Measurements from ENCODE around the gene ZNF609. TPM values are rescaled to one million over a fixed set of nuclear protein-coding genes. Genes with fewer than 3 reads are reported as not detected.
"Not testable (repeated sequence)": the region's sequence is repeated elsewhere in the genome, so short reads cannot be mapped to it uniquely, and the experiment has no call there.

Gene ZNF609
- total RNA-seq, 2 experiments from 2014 or later: 34.1 TPM

DNA sequence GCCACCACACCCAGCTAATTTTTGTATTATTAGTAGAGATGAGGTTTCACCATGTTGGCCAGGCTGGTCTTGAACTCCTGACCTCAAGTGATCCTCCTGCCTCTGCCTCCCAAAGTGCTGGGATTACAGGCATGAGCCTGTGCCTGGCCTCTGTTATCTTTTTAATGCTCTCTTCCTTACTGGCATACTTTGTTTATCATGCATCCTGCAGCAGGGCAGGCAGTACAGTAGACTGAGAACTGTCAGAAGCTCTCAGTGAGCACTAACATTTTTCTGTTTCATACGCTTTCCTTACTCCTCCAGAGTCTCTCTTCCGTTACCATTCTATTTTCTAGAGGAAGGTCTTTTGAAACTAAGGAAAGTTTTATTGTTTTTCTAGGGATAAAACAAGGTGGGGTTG lies 35.6 kb downstream of the ZNF609 start:
- CTCF ChIA-PET, POLR2A ChIA-PET: not testable (repeated sequence)

DNA sequence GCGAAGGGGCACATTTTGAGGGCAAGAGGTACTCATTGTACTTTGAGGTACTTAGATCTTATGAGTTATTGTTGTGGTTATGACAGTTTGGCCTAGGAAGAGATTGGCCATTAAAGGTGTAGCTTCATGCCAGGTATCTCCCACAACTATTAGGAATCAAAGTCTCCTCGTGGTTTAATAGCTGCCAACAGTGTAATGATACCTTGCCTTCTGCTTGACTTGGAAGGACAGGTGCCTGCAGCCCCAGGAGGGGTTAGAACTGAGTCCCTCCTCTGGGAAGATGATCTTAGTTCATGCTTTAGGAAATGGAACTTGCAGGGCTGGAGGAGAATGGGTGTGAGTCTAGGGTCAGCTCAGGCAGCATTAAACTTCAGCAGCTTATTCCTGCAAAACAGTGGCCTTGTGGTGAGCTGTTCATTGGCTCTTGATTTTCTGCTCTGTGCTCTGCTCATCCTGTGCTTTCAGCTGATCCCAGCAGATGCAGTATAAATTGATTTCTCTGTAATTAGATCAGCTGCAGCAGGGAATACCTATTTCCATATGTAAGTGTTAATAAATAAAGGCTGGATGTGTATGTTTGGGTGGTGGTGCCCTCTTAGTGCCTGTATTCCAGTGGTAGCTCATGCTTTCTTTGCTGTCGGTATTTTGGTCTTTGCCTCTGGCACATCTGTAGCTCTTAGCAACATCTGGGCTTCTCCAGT lies 40.5 kb downstream of the ZNF609 start:
- ChIA-PET CTCF (no interaction called here), POLR2A (no interaction called here)

DNA sequence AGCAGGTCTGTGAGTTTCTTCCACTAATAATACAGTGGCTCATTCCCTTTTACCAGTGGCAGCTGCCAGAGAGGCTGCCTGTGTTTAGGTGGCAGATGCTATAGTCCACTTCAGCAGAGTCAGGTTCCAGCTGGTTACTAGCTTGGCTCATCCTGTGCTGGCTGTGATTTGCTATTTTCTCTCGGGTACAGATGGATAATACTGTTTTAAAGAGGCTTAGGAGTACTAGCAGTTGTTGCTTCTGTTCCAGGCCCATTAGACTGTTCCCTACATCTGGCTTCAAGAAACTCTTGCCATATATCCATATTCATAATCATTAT lies 41.0 kb downstream of the ZNF609 start:
- ChIA-PET CTCF (no interaction called here), POLR2A (interaction anchor here (0.5 kb wide), 1 partner anchor 354 kb away, joined by 4 read pairs; no protein-coding TSS in a partner anchor)

DNA sequence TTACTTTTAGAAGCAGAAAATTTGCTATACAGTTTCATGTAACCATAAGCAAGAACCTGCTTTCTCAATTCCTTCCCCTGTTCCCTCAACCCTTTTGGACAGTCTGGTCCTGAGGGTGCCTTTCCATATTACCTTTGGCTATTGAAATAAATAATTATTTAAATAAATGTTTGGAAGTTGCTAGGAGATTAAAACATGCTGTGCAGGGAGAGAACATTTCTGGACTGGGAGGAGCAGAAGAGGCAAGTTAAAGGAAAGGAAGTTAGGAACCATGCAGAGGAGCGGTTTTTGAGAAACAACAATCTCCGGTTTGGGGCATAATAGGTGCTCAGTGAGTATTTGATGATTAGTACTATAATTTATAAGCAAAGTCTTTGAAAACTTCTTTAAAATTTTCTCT lies 41.8 kb downstream of the ZNF609 start:
- ChIA-PET CTCF (interaction anchor here (0.7 kb wide), 1 partner anchor 101 kb away, joined by 3 read pairs; no protein-coding TSS in a partner anchor), POLR2A (interaction anchor here (0.7 kb wide), 1 partner anchor 21 kb away, joined by 5 read pairs; no protein-coding TSS in a partner anchor)

DNA sequence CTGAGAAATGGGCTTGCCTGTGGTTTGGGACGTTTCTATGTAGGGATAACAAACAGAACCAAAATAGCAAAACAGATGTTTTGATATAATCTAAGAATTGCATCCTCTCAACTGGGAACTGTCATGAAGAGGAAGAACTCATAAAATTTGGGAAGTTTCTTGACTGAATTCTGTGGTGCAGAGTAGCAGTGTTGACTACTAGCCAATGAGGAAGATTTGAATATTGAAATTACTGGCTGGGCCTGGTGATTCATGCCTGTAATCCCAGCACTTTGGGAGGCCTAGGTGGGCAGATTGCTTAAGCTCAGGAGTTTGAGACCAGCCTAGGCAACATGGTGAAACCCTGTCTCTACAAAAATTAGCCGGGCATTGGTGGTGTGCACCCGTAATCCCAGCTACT lies 42.2 kb downstream of the ZNF609 start:
- POLR2A ChIA-PET: interaction anchor here (0.7 kb wide), 1 partner anchor 22 kb away, joined by 5 read pairs; no protein-coding TSS in a partner anchor
- CTCF ChIA-PET: interaction anchor here (0.6 to 0.7 kb wide), 2 partner anchors 101 to 331 kb away, joined by 3 read pairs; no protein-coding TSS in a partner anchor

DNA sequence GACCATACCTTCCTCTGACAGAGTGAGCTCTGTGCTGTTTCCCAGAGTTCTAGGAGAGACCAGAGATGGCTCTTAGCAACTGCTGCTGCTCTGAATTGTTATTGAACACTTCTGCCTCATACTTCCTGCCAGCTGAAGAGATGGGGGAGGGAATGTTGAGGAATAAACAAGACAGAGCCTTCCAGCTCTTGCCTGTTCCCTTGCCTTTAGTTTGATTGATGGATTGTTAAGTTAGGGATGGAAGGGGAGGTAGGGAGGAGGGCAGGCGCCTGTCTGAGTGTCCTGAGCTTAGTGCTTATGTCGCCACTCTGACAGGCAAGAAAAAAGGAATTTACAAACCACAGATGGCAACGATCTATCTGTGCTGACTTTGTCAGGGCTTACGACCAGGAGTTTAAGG lies 42.8 kb downstream of the ZNF609 start:
- ChIA-PET CTCF (interaction anchor here (0.6 kb wide), 1 partner anchor 331 kb away, joined by 3 read pairs; no protein-coding TSS in a partner anchor), POLR2A (no interaction called here)

DNA sequence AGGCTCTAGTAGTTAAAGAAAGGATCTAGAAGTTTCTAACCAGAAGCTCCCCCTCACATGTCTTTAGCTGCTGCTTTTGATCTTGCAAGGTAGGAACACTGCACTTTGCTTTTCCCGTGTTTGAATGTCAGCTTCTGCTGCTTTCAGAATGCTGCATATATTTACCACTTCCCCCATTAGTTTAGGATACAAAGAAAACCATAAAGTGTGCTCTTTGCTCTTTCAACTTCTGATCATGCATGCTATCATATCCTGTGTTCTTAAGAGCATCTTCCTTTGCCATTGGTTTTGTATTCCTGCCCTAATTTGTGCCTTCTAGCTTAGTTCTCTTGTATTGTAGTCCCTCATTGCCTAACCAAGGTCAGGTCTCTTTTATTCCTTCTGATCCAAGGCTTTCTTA lies 43.3 kb downstream of the ZNF609 start:
- ChIA-PET CTCF (no interaction called here), POLR2A (no interaction called here)

DNA sequence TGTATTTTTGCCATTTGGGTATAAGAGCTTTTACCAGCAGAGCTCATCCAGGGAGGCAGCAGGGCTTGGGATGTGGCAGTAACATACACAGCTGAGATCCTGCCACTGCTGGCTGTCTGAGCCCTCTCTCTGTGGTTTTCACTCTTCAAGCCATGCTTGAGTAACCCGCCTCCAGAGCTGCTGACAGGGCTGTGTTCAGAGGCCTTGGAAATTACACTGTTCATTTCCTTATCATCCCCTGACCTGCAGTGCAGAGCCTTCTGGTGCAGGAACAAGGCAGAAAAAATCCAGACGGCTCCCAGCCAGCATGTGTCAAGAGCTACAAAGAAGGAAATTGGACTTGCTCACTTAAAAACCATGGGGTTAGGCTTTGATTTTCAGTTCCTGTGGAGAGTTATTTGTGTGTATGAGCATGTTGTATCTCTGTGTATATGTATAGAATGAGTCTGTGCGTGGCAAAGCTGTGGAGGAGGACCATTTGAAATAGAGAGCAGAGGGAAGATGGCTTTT lies 47.0 kb downstream of the ZNF609 start:
- ChIA-PET POLR2A (no interaction called here), CTCF (interaction anchor here (0.9 to 1.8 kb wide), 3 partner anchors 18 to 328 kb away, joined by 3 to 4 read pairs (median 3); no protein-coding TSS in a partner anchor)

DNA sequence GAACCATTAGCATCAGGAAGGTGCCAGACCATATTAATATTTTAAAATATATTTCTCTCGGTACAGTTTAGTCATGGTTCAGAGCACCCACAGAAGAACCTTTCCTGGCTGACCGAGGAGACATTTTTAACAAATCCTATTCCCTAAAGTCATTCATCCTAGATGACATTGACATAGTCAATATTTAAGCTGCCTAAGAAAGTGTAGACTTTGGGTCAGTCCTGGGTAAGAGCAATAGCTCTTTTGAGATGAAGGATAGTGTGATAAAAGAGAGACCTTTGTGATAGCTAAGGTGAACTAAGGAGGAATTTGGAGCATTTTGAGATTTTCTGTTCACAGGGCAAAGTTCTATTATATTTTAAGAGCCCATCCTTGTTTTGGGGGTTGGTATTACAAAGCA lies 47.5 kb downstream of the ZNF609 start:
- POLR2A ChIA-PET: no interaction called here
- CTCF ChIA-PET: interaction anchor here (1.1 to 1.8 kb wide), 2 partner anchors 18 to 146 kb away, joined by 3 to 4 read pairs; no protein-coding TSS in a partner anchor

DNA sequence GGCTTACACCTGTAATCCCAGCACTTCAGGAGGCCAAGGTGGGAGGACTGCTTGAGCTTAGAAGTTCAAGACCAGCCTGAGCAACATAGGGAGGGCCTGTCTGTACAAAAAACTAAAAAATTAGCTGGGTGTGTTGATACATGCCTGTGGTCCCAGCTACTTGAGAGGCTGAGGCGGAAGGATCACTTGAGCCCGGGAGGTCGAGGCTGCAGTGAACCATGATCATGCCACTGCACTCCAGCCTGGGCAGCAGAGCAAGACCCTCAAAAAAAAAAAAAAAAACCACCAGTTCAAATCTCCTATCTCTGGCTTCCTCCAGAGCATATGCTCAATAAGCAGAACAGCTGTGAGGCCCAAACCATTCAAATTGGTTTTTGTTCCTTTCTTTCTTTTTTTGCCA lies 53.4 kb downstream of the ZNF609 start:
- CTCF ChIA-PET: no interaction called here
- POLR2A ChIA-PET: interaction anchor here (0.7 kb wide), 1 partner anchor 53 kb away, joined by 4 read pairs; no protein-coding TSS in a partner anchor

DNA sequence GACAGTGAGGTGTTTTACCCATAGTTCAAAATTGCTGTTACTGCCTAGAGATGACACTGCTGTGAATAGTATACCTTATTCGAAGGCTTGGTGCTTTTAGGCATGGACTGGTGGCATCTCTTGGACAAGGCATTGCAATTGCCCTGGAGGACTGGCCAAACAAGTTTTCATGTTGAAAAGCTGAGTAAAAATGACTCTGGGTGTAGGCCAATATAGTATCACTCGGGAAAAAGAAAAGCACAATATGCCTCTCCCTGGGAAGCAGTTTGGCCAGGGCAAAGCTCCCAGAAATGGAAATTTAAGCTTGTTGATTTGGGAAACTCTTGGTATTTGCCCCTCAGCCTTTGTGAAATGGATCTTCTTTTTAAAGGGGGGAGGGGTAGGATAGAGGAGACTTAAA lies 54.8 kb downstream of the ZNF609 start:
- ChIA-PET POLR2A (interaction anchor here (0.6 kb wide), 1 partner anchor 46 kb away, joined by 7 read pairs; no protein-coding TSS in a partner anchor), CTCF (no interaction called here)

DNA sequence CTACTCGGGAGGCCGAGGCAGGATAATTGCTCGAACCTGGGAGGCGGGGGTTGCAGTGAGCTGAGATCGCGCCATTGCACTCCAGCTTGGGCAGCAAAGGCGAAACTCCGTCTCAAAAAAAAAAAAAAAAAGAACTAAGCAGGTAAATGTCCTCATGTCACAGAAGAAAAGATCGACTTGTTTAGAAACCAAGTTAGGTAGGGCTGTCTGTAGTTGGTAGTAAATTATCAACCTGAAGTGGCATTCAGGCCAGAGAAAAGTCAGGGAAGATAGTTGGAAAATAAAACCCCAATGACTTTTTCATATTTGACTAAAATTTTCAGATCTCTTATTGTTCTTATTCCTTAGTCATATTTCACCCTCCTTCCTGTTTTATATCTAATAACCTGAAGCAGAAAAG lies 55.4 kb downstream of the ZNF609 start:
- POLR2A ChIA-PET: interaction anchor here (0.6 kb wide), 1 partner anchor 46 kb away, joined by 7 read pairs; no protein-coding TSS in a partner anchor
- CTCF ChIA-PET: no interaction called here

DNA sequence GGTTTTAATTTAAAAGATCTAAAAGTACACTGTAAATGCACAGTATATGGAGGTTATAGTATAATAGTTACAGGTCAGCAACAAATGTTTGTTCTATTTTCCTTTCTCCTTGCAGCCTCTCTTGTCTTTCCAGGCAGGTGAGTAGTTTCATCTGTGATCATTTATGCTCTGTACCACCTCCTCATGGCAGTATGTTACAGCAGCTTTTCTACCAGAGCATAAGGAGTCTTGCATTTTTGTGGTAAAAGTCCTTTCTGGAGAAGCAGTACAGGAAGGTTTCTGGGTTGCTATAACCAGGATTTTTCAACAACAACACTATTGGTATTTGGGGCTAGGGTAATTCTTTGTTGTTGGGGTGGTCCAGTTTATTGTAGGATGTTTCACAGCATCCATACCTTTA lies 59.5 kb downstream of the ZNF609 start:
- CTCF ChIA-PET: no interaction called here

DNA sequence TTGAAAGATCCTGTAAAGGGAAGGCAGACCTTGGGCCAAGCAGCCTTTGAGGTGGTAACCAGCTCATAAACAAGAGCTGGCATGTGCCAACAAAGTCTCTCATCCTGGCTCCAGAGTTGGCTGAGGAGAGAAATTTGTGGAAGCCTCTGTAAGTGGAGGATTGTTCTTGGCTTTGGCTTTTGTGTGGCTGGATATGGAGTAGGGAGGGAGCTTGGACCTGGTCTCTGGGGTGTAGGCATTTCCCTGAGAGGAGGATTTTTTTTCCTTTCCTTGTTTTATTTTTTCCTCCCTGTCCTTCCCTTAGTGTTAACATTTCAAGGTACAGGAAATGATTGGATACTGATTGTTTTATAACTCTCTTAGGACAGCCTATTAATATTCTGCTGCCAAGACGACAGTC lies 60.8 kb downstream of the ZNF609 start:
- CTCF ChIA-PET: no interaction called here
- POLR2A ChIA-PET: no interaction called here

More for the DNA sequence above, 59.5 kb downstream of the ZNF609 start:
- POLR2A ChIA-PET: no interaction called here

DNA sequence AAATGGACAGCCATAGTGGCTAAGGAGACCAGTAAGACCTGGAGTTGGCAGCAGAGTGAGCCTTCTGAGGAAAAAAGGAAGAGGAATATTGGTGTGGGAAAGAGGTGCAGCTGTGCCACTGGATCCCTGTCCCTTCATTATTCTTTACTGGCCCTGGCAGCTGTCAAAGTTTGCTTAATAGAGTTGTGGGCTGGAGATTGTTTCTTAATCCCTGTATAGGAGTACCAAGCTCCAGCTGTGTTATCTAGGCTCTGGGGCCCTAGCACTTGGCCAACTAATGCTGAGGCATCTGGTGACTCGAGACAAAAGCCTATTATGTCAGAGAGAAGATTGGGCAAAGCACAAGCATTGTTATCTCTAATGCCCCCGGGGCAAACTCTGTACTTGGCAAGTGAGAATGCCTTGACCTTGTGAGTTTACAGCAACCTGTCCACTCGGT lies 61.4 kb downstream of the ZNF609 start:
- POLR2A ChIA-PET: no interaction called here

DNA sequence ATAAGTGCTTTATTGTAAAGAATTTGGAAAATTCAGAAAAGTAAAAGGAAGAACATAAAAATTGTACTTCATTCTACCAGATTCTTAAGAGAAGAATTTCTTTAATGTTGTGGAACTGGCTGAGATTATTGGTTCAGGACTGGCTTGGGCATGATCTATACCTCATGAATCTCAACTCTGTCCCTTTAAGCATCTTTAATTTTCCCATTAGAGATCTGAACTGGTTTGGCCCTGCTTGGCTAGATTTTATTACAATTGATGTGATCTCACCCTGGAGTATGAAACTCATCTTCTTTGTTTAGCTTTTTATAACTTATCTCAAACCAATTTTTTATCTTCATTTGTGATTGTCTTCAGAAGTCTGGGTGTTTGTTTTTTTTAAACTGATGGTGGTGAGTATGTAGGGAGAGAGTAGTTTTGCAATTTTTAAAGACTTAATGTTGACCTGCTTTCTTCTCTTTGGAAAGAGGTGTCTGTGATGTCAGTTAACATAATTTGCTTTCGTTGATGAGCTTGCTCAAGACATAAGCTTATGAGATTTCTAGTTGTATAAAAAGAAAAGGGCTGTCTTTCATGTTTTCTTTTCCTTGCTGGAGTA lies 61.9 kb downstream of the ZNF609 start:
- CTCF ChIA-PET: no interaction called here
- POLR2A ChIA-PET: no interaction called here

More for the DNA sequence above, 61.4 kb downstream of the ZNF609 start:
- CTCF ChIA-PET: no interaction called here

DNA sequence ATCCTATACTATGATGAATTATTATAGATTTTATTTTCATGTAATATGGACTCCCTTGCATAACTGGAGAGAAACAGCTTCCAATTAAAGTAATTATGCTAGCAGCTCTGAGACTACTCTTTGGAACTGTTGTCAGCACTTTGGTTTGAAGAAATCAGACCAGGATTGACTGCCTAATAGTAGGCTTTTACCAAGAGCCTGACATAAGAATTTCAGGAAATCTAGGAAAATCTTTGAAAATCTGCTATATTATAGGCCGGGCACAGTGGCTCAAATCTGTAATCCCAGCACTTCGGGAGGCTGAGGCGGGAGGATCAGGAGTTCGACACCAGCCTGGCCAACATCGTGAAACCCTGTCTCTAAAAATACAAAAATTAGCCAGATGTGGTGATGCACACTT lies 62.9 kb downstream of the ZNF609 start:
- POLR2A ChIA-PET: no interaction called here
- CTCF ChIA-PET: no interaction called here

DNA sequence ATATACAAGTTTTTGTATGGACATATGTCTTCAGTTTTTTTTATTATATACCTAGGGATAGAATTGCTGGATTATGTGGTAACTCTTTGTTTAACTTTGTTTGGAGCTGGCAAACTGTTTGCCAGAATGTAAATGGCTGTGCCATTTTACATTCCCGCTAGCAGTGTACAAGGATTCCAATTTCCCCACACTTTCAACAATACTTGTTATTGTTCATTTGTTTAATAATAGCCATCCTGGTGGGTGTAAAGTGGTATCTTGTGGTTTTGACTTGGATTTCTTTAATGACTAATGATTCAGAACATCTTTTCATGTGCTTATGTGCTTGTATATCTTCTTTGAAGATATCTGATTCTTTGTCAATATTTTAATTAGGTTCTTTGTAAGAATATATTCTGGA lies 64.4 kb downstream of the ZNF609 start:
- ChIA-PET POLR2A (no interaction called here), CTCF (interaction anchor here (1.4 kb wide), 1 partner anchor 17 kb away, joined by 4 read pairs; no protein-coding TSS in a partner anchor)

DNA sequence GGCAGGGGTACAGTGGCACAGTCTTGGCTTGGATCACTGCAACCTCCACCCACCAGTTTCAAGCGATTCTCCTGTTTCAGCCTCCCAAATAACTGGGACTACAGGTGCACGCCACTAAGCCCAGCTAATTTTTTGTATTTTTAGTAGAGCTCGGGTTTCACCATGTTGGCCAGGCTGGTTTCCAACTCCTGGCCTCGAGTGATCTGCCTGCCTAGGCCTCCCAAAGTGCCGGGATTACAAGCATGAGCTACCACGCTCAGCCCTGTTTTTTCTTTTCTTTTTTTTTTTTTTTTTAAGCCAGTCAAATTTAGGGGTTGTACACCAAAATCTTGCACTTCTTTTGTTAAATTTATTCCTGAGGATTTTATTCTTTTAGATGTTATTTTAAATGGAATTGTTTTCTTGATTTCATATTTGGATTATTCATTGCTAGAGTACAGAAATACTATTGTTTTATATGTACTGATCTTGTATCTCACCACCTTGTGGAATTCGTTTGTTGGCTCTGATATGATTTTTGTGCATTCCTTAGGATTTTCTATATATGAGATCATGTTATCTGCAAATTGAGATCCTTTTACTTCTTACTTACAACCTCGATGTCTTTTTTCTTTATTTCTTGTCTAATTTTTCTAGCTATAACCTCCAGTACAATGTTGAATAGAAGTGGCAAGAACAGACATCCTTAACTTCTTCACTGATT lies 65.6 kb downstream of the ZNF609 start:
- POLR2A ChIA-PET: no interaction called here
- CTCF ChIA-PET: interaction anchor here (1.4 kb wide), 1 partner anchor 18 kb away, joined by 4 read pairs; no protein-coding TSS in a partner anchor

DNA sequence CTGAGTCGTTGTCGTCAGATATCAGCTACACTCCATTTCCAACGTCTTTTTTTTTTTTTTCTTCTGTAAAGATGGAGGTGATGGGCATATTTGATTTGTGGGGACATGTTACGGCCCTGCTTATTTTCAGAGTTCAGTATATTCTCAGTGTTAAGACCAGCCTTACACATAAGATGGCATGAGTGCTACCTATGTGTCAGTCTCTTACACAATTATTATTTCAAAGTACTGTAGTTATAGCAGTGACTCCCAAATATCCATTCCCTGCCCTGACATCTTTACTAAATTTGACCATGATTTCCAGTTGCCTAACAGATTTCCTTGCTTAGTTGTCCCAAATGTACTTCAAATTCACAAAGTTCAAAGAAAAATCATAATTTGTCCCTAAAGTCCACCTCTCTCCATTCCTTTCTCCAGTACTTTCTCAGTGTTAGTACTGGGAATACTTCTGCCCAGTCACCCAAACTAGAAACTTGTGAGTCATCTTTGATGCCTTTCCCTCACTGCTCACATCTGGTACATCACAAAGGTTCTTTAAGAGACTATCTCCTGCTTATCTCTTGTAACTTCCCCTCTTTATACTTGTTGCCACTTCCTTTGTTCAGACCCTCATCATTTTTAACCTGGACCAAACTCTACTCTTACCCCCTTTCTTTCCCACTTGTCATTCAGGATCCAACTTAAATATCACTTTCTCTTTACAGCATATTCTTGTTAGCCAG lies 67.0 kb downstream of the ZNF609 start:
- ChIA-PET POLR2A (no interaction called here), CTCF (no interaction called here)
